Kidney (tissue), 14 donors: ENCODE measurements around the gene FAT2. TPM values are rescaled to one million over a fixed set of nuclear protein-coding genes. Genes with fewer than 3 reads are reported as not detected.
"Not testable (repeated sequence)": the region's sequence is repeated elsewhere in the genome, so short reads cannot be mapped to it uniquely, and the experiment has no call there.

Experiments used
- DNase-seq, 5 donors: peaks; one replicate each; pipeline ENCODE4 v3.0.0-alpha.2; 2013 to 2020
- FAIRE-seq: peaks from 2 replicates; lab custom pipeline; 2012; peaks lifted over from hg19 to GRCh38; lab: Jason Lieb, UNC
- H3K27ac ChIP-seq, 2 donors: one replicate each; pipeline ENCODE4 v1.7.0; 2013; ENCODE audit warnings: low read depth in 2 of 2, low read length in 2 of 2, inconsistent platforms in 1 of 2
- H3K27me3 ChIP-seq: one replicate; pipeline ENCODE4 v1.7.1; 2013; ENCODE audit warnings: low read length, inconsistent platforms; ENCODE audit not compliant: control insufficient read depth, insufficient read depth
- H3K36me3 ChIP-seq, 3 donors: one replicate each; pipeline versions ENCODE4 v1.7.0 to v1.7.1; 2013; ENCODE audit warnings: low read length in 3 of 3, control low read depth in 1 of 3, inconsistent platforms in 1 of 3; ENCODE audit not compliant: insufficient read depth in 3 of 3, control insufficient read depth in 2 of 3
- H3K4me1 ChIP-seq, 3 donors: one replicate each; pipeline versions ENCODE4 v1.7.0 to v1.7.1; 2013; ENCODE audit warnings: low read length in 3 of 3, inconsistent platforms in 1 of 3, low read depth in 1 of 3; ENCODE audit not compliant: control insufficient read depth in 2 of 3, insufficient read depth in 2 of 3
- H3K4me3 ChIP-seq, 3 donors: one replicate each; pipeline versions ENCODE4 v1.7.0 to v1.8.1; 2013; ENCODE audit warnings: low read length in 3 of 3, control low read depth in 1 of 3, inconsistent platforms in 1 of 3
- H3K9ac ChIP-seq, 3 donors: one replicate each; pipeline versions ENCODE4 v1.7.0 to v1.7.1; 2013; ENCODE audit warnings: low read length in 3 of 3, control low read depth in 1 of 3, inconsistent platforms in 1 of 3
- H3K9me3 ChIP-seq, 3 donors: one replicate each; pipeline versions ENCODE4 v1.7.0 to v1.7.1; 2013; ENCODE audit warnings: low read length in 3 of 3, control low read depth in 1 of 3, inconsistent platforms in 1 of 3; ENCODE audit not compliant: control insufficient read depth in 2 of 3, insufficient read depth in 1 of 3
- intact Hi-C: fragments of 100-400 bp; cut with DNase I; formaldehyde crosslinking; loops from one replicate; pipeline ENCODE4 v1.11.1; 2022
- polyA plus RNA-seq: library from polyadenylated mRNA; stranded (reverse); fragments of 350-450 nt; fragmentation: Illumina TruSeq; extraction: RNeasy Lipid Tissue Mini Kit (QIAGEN cat#74804); gene quantifications from one replicate; pipeline ENCODE4 v1.2.3, GENCODE V29; 2014; ENCODE audit warnings: low read depth, low replicate concordance; ENCODE audit not compliant: insufficient read depth
- total RNA-seq: library from RNA; stranded (reverse); fragmentation: NEBNext Ultra II Directional; extraction: Animal tissue kit (Norgen Biotek cat#: 25700); gene quantifications from one replicate; pipeline ENCODE4 v1.2.1, GENCODE V29; 2021
- TF ChIP-seq, protein P1 (sequence below): IDR thresholded peaks from 3 replicates; pipeline ENCODE4 v1.5.1; 2012; ENCODE audit warnings: mild to moderate bottlenecking, moderate library complexity, borderline replicate concordance; ENCODE audit not compliant: insufficient read depth; ENCODE audit errors: extremely low read depth
- donor health status: control.
- donor health status: control.
- donor health status: control.
- donor health status: control.
- donor health status: control.
- donor health status: DM: yes; HTN: yes; CAD: no.
- donor health status: Normal renal cell carcinoma (clear cell type).

The FAT2 gene
- total and polyA plus RNA-seq, 2 donors from 2014 or later = 0.13 to 0.37 TPM

DNA sequence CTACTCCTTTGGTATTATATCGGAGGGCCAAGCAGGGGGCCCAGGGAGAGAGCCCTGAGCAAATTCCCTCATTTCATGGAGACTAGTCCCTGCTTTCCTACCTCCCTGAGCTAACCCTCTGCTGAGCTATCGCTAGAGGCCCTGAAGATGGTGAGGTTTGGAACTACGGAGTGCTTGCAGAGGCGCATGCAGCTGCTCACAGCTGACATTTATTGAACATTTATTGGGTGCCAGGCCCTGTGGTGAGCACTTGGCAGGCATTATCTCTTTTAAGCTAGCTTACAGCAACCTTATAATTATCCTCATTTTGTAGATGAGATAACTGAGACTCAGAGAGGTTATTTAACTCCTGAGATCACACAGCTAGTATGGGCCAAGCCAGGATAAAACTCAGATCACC, 9.8 kb downstream of the FAT2 start:
- Histone ChIP-seq H3K9ac (no peak overlapping the region), H3K4me3 (no peak overlapping the region), H3K27me3 (no peaks in the 10 kb centered on the region), H3K36me3 (no peaks in the 10 kb centered on the region), H3K4me1 (no peaks in the 10 kb centered on the region), H3K27ac (no peak overlapping the region), H3K9me3 (no peaks in the 10 kb centered on the region)
- intact Hi-C loops = no loop called here
- DNase-seq = no peak
- TF ChIP-seq, protein P1, sequence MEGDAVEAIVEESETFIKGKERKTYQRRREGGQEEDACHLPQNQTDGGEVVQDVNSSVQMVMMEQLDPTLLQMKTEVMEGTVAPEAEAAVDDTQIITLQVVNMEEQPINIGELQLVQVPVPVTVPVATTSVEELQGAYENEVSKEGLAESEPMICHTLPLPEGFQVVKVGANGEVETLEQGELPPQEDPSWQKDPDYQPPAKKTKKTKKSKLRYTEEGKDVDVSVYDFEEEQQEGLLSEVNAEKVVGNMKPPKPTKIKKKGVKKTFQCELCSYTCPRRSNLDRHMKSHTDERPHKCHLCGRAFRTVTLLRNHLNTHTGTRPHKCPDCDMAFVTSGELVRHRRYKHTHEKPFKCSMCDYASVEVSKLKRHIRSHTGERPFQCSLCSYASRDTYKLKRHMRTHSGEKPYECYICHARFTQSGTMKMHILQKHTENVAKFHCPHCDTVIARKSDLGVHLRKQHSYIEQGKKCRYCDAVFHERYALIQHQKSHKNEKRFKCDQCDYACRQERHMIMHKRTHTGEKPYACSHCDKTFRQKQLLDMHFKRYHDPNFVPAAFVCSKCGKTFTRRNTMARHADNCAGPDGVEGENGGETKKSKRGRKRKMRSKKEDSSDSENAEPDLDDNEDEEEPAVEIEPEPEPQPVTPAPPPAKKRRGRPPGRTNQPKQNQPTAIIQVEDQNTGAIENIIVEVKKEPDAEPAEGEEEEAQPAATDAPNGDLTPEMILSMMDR = no peak
- no peak for FAIRE-seq

DNA sequence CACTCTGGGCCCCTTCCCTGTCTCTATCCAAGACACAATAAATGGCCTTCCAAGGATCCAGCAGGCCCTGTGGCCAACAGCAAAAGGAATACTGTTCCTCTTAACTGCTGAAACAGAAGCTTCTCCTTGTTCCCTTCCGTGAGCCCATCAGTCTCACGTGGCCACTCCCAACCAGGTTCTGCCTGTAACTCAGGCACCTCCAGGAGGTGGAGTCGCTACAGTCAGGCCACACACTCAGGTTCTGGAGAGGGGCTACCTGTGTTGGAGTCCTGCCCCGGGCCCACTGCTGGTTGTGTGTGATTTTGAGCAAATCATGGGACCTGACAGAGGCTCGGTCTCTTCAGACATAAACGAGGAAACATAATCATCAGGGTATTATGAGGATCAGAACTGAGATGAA, 10.3 kb downstream of the FAT2 start:
- intact Hi-C loops = no loop called here

DNA sequence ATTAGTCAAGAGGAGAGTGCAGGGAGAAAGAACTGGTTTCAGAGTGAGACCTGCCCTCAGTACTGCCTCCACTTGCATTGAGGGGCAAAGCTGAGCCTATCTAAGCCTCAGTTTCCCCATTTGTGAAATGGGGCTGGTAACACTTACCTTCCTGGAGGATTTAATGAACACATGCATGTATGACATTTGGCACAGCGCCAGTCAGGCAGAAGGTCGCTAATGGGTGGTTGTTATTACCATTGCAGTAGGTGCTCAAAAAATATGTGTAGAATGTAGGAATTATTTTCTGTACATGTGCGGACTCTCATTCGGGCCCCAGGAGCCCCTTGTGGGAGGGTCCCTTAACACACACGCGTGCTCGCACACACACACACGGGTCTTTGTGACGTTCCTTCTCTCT, 10.9 kb downstream of the FAT2 start:
- intact Hi-C loops = no loop called here

More for the DNA sequence above, 10.3 kb downstream of the FAT2 start:
- DNase-seq = peak in 1 of 5 donors; percentile 13
- Histone ChIP-seq H3K4me3 (no peak overlapping the region), H3K36me3 (no peaks in the 10 kb centered on the region), H3K9me3 (no peaks in the 10 kb centered on the region), H3K4me1 (no peaks in the 10 kb centered on the region), H3K9ac (no peak overlapping the region), H3K27ac (no peak overlapping the region), H3K27me3 (no peaks in the 10 kb centered on the region)
- TF ChIP-seq, protein P1 = no peak
- no peak for FAIRE-seq

DNA sequence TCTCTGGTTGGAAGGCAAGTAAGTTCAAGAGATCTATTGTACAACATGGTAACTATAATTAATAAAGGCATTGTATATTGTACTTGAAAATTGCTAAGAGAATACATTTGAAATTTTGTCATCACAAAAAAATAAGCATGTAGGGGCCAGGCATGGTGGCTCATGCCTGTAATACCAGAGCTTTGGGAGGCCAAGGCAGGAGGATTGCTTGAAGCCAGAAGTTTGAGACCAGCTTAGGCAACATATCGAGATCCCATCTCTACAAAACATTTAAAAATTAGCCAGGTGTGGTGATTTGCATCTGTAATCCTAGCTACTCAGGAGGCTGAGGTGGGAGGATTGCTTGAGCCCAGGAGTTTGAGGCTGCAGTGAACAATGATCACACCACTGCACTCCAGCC, 12.0 kb downstream of the FAT2 start:
- not testable (repeated sequence) for H3K27ac ChIP-seq, FAIRE-seq

More for the DNA sequence above, 10.9 kb downstream of the FAT2 start:
- no peak overlapping the region for H3K9ac ChIP-seq
- H3K36me3 ChIP-seq = no peaks in the 10 kb centered on the region
- no peaks in the 10 kb centered on the region for H3K27me3 ChIP-seq
- FAIRE-seq (no peak), DNase-seq (no peak)
- no peak overlapping the region for H3K27ac ChIP-seq
- no peak overlapping the region for H3K4me3 ChIP-seq
- no peaks in the 10 kb centered on the region for H3K4me1 ChIP-seq
- TF ChIP-seq, protein P1 = no peak
- no peaks in the 10 kb centered on the region for H3K9me3 ChIP-seq

More for the DNA sequence above, 12.0 kb downstream of the FAT2 start:
- H3K9ac ChIP-seq, intact Hi-C loops, H3K27me3 ChIP-seq, DNase-seq, H3K9me3 ChIP-seq, H3K4me3 ChIP-seq, H3K36me3 ChIP-seq, H3K4me1 ChIP-seq: not testable (repeated sequence)
